Neuron (in vitro differentiated cells): ENCODE results near the gene NCS1.
A peak's percentile ranks its signal among the peaks of the same experiment; 100 is the strongest.

Source experiments
- H2AFZ ChIP-seq: one replicate; pipeline ENCODE4 v1.6.1; 2013; ENCODE audit warnings: low read depth, mild to moderate bottlenecking, inconsistent platforms, low read length, moderate library complexity
- H3K27me3 ChIP-seq: one replicate; pipeline ENCODE4 v1.6.1; 2013; ENCODE audit warnings: low read length; ENCODE audit not compliant: insufficient read depth
- H3K36me3 ChIP-seq: one replicate; pipeline ENCODE4 v1.6.1; 2013; ENCODE audit warnings: low read length; ENCODE audit not compliant: insufficient read depth
- H3K4me1 ChIP-seq: one replicate; pipeline ENCODE4 v1.6.1; 2013; ENCODE audit warnings: low read length; ENCODE audit not compliant: insufficient read depth
- H3K4me3 ChIP-seq: 2 replicates; pipeline ENCODE4 v1.5.1; 2013; ENCODE audit warnings: mild to moderate bottlenecking, low read length, moderate library complexity
- H3K9me3 ChIP-seq: one replicate; pipeline ENCODE4 v1.6.1; 2013; ENCODE audit warnings: low read length

The NCS1 gene

GRCh38 chr9:130236436-130236985 lies 64.3 kb downstream of the NCS1 start:
- no peaks in the 10 kb centered on the region for H3K9me3 ChIP-seq
- H3K36me3 ChIP-seq: peaks cover 21% of the 10 kb centered on the region
- H3K27me3 ChIP-seq: no peaks in the 10 kb centered on the region
- H3K4me3 ChIP-seq: no peak overlapping the region
- no peak overlapping the region for H2AFZ ChIP-seq
- peaks cover 15% of the 10 kb centered on the region for H3K4me1 ChIP-seq

- no peaks in the 10 kb centered on the region for H3K27me3 ChIP-seq
- H3K9me3 ChIP-seq: no peaks in the 10 kb centered on the region
- no peak overlapping the region for H2AFZ ChIP-seq
- no peak overlapping the region for H3K4me3 ChIP-seq
- peaks cover 21% of the 10 kb centered on the region for H3K36me3 ChIP-seq
- peaks cover 15% of the 10 kb centered on the region for H3K4me1 ChIP-seq
Measured at GRCh38 chr9:130237076-130237475, 64.9 kb downstream of the NCS1 start.

GRCh38 chr9:130237763-130238524 lies 65.7 kb downstream of the NCS1 start:
- Histone ChIP-seq H3K4me1 (peaks cover 18% of the 10 kb centered on the region), H3K36me3 (peaks cover 17% of the 10 kb centered on the region), H3K4me3 (no peak overlapping the region), H3K27me3 (no peaks in the 10 kb centered on the region), H2AFZ (no peak overlapping the region), H3K9me3 (no peaks in the 10 kb centered on the region)

DNA sequence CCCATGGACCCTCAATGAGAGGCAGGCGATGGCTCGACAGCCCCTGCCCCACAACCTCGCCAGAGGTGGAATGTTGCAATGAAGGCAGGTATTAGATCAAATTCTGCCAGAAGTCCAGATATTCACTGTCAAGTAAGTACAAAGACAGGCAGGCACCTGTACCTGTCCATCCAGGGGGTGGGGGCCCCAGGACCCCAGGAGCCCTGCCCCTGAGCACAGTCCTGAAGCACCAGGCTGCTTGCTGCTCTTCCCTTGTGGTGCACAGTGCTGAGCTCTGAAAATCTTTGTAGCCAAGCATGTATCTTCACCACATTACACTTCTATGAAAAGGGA lies 67.1 kb downstream of the NCS1 start:
- peaks cover 20% of the 10 kb centered on the region for H3K4me1 ChIP-seq
- no peak overlapping the region for H3K4me3 ChIP-seq
- H3K36me3 ChIP-seq: peaks cover 6% of the 10 kb centered on the region
- no peaks in the 10 kb centered on the region for H3K9me3 ChIP-seq
- no peaks in the 10 kb centered on the region for H3K27me3 ChIP-seq
- no peak overlapping the region for H2AFZ ChIP-seq

- no peaks in the 10 kb centered on the region for H3K9me3 ChIP-seq
- peaks cover 1% of the 10 kb centered on the region for H3K36me3 ChIP-seq
- peaks cover 20% of the 10 kb centered on the region for H3K4me1 ChIP-seq
- H3K4me3 ChIP-seq: no peak overlapping the region
- H3K27me3 ChIP-seq: no peaks in the 10 kb centered on the region
- no peak overlapping the region for H2AFZ ChIP-seq
Measured at GRCh38 chr9:130239741-130240241, 67.6 kb downstream of the NCS1 start.

GRCh38 chr9:130240410-130241197 lies 68.4 kb downstream of the NCS1 start:
- H3K4me1 ChIP-seq: peaks cover 20% of the 10 kb centered on the region
- H3K36me3 ChIP-seq: no peaks in the 10 kb centered on the region
- H2AFZ ChIP-seq: no peak overlapping the region
- H3K4me3 ChIP-seq: no peak overlapping the region
- H3K9me3 ChIP-seq: no peaks in the 10 kb centered on the region
- H3K27me3 ChIP-seq: no peaks in the 10 kb centered on the region

DNA sequence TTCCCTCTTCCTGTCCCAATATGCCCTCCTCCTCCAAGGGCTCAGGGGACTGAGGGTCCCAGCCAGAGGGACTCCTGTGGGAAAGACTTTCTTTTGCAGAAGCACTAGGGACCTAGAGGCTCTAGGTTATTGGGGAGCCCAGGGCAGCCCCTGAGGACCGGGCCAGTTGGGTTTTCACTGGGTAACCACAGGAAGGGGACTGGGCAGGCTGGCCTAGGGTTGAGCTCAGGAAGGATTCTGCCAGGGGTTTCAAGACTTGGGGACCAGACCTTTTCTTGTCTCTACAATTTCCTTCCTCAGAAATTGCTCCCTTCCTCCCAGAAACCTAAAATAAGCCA lies 69.0 kb downstream of the NCS1 start:
- H2AFZ ChIP-seq: no peak overlapping the region
- H3K9me3 ChIP-seq: no peaks in the 10 kb centered on the region
- no peaks in the 10 kb centered on the region for H3K27me3 ChIP-seq
- H3K4me1 ChIP-seq: peaks cover 20% of the 10 kb centered on the region
- H3K36me3 ChIP-seq: no peaks in the 10 kb centered on the region
- H3K4me3 ChIP-seq: no peak overlapping the region

DNA sequence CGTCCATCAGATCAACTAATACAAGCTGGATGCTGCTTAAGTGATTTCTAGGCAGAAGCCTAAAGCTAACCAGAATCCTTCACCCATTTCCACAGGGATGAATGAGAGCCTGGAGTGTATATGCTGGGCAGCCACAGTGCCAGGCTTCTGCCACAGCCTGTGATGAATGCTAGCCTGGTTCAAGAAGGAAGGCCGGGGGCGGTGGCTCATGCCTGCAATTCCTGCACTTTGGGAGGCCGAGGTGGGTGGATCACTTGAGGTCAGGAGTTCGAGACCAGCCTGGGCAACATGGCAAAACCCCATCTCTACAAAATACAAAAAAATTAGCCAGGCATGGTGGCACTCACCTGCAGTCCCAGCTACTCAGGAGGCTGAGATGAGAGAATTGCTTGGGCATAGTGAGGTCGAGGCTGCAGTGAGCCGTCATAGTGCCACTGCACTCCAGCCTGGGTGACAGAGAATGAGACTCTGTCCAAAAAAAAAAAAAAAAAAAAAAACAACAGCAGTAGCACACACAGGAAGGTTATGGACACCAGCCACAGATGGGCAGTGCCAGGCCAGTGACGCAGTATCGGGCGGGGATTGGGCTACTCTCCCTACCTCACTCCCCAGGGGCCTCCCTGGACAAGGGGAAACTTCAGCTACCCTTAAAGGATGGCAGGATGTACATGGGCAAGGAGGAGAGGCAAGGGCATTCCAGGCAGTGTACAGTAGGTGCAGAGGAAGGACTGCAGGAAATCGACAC lies 70.2 kb downstream of the NCS1 start:
- Histone ChIP-seq H3K36me3 (no peaks in the 10 kb centered on the region), H3K4me3 (peak overlapping the region; percentile 4)

GRCh38 chr9:130243015-130243881 lies 71.0 kb downstream of the NCS1 start:
- Histone ChIP-seq H3K36me3 (no peaks in the 10 kb centered on the region), H3K9me3 (no peaks in the 10 kb centered on the region), H2AFZ (peak overlapping the region; percentile 51), H3K4me3 (peak overlapping the region; percentile 4), H3K4me1 (peaks cover 20% of the 10 kb centered on the region), H3K27me3 (no peaks in the 10 kb centered on the region)

More for the DNA sequence above, 70.2 kb downstream of the NCS1 start:
- no peaks in the 10 kb centered on the region for H3K27me3 ChIP-seq
- no peaks in the 10 kb centered on the region for H3K9me3 ChIP-seq
- peaks cover 20% of the 10 kb centered on the region for H3K4me1 ChIP-seq
- H2AFZ ChIP-seq: peak overlapping the region; percentile 51

DNA sequence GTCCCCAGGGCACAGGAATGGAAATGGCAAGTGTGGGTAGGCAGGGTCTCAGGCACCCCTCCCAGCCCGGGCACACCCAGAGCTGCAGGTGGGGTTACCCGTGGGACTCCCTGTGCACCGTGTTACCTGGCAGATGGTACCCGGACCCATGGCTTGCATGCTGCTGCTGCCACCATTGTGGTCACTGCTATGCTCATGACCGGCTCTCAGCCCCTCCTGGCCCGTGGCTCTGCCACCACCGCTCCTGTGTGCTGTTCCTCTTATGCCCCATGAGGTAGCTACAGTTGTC lies 71.6 kb downstream of the NCS1 start:
- Histone ChIP-seq H2AFZ (no peak overlapping the region), H3K4me3 (no peak overlapping the region), H3K36me3 (no peaks in the 10 kb centered on the region), H3K9me3 (no peaks in the 10 kb centered on the region), H3K27me3 (no peaks in the 10 kb centered on the region), H3K4me1 (peaks cover 20% of the 10 kb centered on the region)

- Histone ChIP-seq H3K4me3 (no peak overlapping the region), H3K27me3 (no peaks in the 10 kb centered on the region), H3K9me3 (no peaks in the 10 kb centered on the region), H3K36me3 (no peaks in the 10 kb centered on the region), H3K4me1 (peaks cover 15% of the 10 kb centered on the region), H2AFZ (no peak overlapping the region)
Measured at GRCh38 chr9:130244548-130245165, 72.5 kb downstream of the NCS1 start.

GRCh38 chr9:130245474-130245873 lies 73.3 kb downstream of the NCS1 start:
- Histone ChIP-seq H3K4me1 (peaks cover 9% of the 10 kb centered on the region), H3K9me3 (no peaks in the 10 kb centered on the region), H3K36me3 (no peaks in the 10 kb centered on the region), H2AFZ (no peak overlapping the region), H3K27me3 (peaks cover 2% of the 10 kb centered on the region), H3K4me3 (no peak overlapping the region)
